Sciatic nerve (tissue), 2 donors: ENCODE results near the gene USH2A. TPM values are rescaled to one million over a fixed set of nuclear protein-coding genes. Genes with fewer than 3 reads are reported as not detected.

Experiments used
- ATAC-seq: fragments of 200-7000 bp; cut with Tn5 transposase; one replicate; pipeline ENCODE4 v1.9.1; 2020; ENCODE audit warnings: mild to moderate bottlenecking, moderate library complexity
- DNase-seq: peaks from one replicate; pipeline ENCODE4 v3.0.0-alpha.2; 2020; ENCODE audit warnings: low spot score
- intact Hi-C: fragments of 100-400 bp; cut with DNase I; formaldehyde crosslinking; loops from one replicate; pipeline ENCODE4 v1.14.2; 2022
- total RNA-seq: library from RNA; stranded (reverse); fragmentation: NEBNext Ultra II Directional; extraction: Animal tissue kit (Norgen Biotek cat#: 25700); gene quantifications from one replicate; pipeline ENCODE4 v1.2.1, GENCODE V29; 2021
- donor health status: DM: no; HTN: no; CAD: no.
- donor health status: DM: no; HTN: no; CAD: no.

USH2A gene
- total RNA-seq, 1 donor from 2014 or later, result 0.04 TPM

DNA sequence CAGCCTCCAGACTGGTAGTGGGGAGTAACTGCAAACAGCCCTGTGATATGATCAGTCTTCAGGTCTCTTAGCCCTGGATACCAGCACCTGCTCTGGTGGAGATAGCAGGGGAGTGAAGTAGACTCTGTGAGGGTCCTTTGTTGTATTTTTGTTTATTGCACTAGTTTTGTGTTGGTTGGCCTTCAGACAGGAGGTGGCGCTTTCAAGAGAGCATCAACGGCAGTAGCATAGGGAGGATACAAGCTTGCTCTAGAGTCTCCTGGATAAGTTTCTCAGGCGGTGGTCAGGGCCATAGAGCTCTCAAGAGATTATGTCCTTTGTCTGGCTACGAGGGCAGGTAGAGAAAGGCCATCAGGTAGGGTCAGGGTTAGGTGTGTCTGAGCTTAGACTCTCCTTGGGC is 116.4 kb downstream of the USH2A start:
- intact Hi-C loops, result no loop called here
- DNase-seq (no peak), ATAC-seq (no peak)

DNA sequence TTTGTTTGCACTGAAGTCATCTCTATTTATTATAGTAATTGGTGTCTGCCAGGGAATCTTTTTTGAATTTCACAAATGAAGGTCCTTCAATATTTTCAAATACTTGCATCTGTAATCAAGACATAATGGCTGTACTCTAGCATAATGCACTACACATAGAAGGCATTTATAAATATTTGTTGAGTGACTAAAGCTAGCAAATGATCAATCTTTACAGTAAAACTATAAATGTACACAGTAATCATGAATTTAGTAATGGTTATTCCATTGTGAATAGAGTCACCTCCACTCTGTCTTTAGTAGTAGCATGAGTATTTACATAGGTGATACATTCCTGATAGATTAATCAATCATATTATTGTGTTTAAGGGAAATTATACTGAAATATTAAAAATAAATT is 119.6 kb downstream of the USH2A start:
- intact Hi-C loops, result no loop called here
- ATAC-seq (no peak), DNase-seq (no peak)

DNA sequence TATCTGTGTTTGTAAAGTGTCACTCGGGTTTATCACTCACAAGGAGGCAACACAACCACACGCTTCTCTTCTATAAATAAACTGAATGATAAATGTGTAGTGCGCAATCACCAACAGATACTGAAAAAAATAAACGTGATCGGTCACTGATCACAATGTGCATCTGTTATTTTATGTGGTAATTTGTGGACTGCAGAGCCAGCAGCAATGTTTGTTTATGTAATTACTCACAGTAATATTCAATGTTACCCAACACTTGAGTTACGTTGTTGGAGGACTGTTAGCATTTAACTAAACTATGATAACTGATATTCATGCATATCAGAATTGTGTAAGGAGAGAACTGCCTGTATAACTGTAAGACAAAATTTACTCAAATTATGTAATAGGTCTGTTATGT is 129.6 kb downstream of the USH2A start:
- no peak for DNase-seq
- ATAC-seq, result no peak
- intact Hi-C loops, result no loop called here

DNA sequence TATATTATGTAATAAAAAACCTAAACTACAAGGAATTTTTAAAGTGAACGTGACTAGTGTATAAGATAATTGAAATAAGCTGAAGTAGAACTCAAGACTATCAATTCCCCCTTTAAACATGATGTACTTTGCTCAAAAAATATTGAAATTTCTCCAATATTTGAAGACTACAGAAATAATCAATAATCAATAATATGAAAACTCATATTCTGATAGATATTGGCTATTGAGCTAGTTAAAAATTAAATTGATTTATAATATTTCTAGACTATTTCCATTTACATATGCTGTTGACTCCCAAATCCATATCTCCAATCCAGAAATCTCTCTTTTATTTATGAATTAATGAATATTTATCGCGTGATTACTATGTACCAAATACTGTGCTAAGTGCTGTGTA is 133.2 kb downstream of the USH2A start:
- ATAC-seq (no peak), DNase-seq (no peak)
- intact Hi-C loops, result no loop called here

DNA sequence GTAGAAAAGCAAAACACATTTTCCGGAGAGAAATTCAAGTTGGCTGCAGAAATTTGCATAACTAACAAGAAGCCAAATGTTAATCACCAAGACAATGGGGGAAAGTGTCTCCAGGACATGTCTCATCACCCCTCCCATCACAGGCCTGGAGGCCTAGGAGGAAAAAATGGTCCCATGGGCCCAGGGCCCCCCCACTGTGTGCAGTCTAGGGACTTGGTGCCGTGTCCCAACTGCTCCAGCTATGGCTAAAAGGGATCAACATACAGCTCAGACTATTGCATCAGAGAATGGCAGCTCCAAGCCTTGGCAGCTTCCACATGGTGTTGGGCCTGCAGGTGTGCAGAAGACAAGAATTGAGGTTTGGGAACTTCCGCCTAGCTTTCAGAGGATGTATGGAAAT is 138.2 kb downstream of the USH2A start:
- DNase-seq, result no peak
- no peak for ATAC-seq
- intact Hi-C loops, result no loop called here

DNA sequence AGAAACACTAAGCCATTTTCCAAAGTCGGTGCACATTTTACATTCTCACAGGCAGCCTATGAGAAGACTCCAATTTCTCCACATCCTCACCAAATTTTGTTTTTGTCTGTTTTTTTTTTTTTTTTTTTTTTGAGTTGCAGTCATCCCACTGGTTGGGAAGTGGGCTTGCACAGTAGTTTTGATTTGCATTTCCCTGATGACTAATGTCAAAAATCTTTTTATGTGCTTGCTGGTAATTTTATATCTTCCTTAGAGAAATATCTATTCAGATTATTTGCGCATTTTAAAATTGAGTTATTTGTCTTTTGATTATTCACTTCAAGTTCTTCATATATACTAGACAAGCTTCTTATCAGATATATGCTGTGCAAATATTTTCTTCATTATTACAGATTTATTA is 141.5 kb downstream of the USH2A start:
- ATAC-seq, result no peak
- intact Hi-C loops, result no loop called here

DNA sequence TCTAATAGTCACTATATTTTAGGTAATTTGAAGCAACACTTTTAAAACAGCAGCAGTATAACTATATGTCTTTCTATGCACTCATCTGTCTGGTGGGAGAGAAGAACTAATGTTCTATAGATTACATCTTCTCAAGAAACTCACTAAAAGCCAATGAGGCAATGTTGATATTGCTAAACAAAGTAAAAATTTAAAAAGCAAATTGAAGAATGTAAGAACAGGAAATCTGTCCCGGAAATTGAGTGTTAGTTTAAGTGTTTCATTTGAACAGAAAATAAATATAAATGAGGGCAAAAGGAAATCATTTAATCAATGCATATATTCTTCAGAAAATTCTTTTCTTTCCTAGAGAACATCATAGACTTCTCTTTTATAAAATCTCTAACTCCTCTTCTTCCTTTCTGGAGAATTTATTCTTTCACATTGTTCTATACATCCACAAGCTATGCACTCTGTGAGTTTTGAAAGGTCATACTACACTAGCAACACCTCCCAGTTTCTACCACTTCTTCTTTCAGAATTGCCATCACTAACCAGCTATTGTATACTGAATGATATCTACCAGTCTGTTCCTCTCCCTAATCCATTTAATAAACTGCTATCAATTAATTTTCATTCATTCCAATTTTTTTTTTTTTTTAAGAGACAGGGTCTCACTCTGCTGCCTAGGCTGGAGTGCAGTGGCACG is 153.0 kb downstream of the USH2A start:
- no peak for DNase-seq
- intact Hi-C loops, result no loop called here
- no peak for ATAC-seq

More for the DNA sequence above, 141.5 kb downstream of the USH2A start:
- no peak for DNase-seq

DNA sequence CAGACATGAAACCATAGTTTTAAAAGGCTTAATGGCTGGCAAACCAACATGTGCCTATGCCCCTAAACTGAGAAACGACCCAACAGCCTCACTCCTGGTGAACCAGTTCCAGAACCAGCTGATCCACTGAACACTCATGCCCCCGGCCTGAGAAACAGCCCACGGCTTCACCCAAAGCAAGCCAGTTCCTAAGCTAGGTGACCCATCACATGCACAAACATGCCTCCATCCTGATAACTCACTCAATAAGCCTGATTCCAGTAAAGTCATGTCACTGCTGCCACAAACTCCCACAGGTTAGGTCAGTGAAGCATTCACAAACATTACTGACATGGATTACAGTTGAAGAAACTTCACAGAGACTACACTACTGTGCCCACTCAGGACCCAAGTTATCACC is 161.6 kb downstream of the USH2A start:
- ATAC-seq (no peak), DNase-seq (no peak)
- intact Hi-C loops, result no loop called here

DNA sequence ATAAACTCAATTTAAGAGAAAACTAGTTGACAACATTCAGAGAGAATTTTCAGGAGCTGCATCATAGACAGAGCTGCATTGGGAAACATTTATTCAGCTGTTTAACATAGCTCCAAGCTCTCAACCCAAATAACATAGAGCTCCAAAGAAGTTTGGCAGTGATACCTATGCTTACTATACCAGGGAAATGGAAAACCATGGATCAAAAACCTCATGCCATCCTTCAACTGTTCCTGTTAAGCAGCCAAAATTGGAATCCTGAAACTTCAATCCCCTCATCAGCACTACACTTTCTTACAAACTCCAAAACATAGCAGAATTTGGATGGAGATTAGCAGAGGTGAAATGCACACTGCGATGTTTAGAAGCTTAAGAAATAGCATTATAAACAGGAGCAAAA is 164.4 kb downstream of the USH2A start:
- DNase-seq, result no peak
- intact Hi-C loops, result no loop called here
- ATAC-seq, result no peak

DNA sequence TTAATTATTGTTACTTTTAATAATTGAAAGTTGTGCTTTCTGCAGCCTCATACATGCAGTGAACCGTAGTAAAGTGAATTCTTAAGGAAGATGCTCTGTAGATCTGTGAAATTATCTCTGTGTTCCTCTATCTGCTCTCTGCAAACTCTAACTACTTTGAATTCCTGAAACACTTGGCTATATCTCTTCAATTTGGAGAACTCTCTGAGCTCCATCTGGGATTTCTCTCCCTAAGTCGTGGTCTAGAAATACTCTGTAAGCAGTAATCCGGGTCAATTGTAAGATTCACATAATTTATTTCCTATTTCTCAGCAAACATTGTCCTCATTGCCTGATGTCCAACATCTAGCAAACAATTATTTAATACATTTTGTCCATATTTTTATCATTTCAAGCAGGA is 164.9 kb downstream of the USH2A start:
- ATAC-seq, result no peak
- no peak for DNase-seq
- intact Hi-C loops, result no loop called here

DNA sequence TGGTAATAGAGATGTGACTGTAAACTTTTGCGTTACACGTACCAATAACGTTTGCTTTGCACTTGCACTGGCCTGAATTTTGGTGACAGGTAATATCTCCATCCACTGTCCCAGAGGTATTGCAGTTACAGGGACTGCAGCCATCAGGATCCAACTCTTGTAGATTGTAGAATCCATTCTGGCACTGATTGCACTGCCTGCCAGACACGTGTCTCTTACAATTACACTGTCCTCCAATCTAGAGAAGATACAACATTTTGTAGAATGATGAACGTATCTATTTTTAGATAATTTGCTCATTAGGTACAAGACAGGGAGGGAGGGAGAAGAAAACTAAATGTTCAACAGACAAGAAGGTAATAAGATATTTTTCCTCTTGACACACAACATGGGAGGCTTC is 172.4 kb downstream of the USH2A start:
- intact Hi-C loops, result loop anchor here (5.0 kb wide), 1 partner anchor 1379 kb away; no protein-coding TSS in a partner anchor
- DNase-seq, result no peak
- no peak for ATAC-seq

DNA sequence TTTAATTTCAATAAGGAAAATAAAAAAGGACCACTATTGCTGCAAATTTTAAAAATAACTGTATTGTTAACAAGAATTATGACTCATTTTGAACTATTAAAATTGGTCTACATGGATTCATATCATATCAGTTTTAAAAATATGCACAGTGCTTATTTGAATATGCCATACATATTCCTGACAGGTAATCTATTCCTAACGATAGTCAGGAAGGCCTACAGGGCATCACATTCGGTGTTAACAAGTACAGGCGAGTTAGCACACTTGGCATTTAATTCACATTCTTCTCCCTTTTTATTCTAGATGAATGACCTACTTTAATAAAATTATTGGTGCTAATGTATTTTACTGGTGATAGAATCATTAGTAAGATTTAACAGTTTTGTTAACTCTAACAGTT is 174.6 kb downstream of the USH2A start:
- intact Hi-C loops, result no loop called here
- DNase-seq, result no peak
- ATAC-seq, result no peak

DNA sequence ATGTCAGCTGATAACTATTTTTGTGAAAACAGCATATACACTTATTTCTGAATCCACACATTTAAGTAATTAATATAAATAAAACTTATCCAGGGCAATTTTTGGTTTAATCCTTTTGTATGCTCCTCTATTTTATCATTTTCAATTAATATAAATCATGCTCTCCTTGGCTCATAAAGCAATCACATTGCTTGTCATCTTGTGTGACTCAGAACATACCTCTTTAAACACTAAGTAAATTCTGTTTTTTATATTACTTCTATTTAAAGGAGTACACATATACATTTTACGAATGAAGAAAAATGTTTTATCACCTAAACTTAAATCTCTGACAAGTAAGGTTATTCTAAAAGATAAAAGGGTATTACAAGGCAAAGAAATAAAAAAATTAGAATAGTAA is 175.3 kb downstream of the USH2A start:
- intact Hi-C loops, result no loop called here
- ATAC-seq (no peak), DNase-seq (no peak)

DNA sequence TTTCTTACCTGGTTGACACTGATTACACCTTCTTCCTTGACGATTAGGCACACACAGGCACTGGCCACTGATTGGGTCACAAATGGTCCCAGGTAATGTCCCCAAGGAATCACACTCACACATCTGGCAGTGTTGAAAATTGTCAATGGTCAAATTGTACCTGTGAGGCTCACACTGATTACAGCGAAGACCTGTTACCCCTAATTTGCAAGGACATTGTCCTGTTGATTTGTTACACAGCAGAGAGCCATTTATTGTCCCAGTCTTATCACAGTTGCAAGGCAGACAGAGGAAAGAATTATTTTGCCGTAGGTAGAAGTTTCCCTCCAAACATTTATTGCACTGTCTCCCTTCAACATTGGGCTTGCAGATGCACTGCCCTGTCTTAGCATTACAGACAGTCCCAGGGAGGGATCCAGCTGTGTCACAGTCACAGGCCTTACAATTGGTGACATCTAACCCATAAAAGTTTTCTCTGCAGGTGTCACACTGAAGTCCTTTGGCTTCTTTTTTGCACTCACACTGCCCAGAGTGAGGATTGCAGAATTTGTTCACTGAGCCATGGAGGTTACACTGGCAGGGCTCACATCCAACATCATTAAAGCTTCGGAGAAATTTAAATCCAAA is 176.6 kb downstream of the USH2A start:
- no peak for DNase-seq
- ATAC-seq, result no peak
- intact Hi-C loops, result no loop called here

DNA sequence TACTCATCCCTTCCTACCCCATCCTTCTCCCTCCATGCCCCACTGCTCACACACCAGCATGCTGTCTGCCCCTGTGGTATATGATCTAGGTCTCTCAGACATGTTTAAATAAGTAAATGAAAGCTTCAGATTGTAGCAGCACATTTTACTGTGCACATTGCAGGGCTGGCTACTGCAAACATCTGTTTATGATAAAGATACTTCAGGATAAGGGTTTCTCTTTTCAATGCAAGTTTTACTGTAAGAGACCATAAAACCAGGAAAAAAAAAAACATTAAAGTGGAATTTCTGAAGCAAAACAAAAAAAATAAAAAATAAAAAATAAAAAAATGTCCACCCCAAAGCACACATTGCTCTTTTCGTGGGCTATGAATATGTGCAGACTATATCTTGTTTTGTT is 184.4 kb downstream of the USH2A start:
- DNase-seq, result no peak
- no peak for ATAC-seq
- intact Hi-C loops, result no loop called here

DNA sequence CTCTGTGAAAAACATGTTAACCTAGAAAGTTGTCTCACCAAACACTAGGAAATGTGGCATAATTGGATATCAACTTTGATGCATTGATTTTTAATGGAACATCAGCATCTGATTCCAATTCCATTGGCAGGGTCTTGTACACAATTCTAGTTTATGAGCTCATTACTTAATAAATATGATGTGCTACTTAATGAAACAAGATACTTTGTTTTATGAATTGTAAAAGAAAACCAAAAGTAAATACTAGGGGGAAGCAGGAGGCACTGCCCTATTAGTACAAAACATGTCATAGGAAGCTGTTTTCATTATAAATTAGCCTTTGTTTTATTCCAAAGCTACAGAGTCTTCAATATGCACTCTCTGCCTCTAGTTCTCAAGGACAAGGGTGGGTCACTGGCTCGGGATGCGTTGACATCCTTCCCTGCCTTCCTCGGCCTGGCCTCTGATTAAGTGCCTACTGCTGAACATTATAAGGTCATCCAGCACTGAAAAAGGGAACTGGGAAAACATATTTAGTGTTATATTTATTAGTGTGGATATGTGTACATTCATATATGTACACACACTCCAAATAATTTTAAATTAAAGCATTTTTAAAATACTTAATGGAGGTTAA is 185.2 kb downstream of the USH2A start:
- ATAC-seq (no peak), DNase-seq (no peak)
- intact Hi-C loops, result no loop called here

DNA sequence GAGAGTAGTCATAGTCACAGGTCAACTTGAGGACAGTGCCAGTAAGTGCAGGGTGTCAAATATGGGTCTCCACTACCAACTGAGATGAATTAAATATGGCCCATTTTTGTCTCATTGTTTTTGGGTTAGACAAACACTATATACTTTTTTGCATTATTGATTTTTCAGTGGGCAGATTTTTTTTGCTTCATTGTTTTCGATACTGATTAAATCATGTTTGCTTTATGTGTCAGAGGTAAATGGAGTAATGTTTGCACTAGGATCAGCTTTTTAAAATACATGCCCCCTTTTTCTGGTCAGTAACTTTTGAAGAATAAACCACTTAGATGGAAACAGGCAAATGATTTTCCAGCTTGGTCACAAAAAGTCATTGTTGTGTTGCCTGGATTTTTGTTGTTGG is 199.0 kb downstream of the USH2A start:
- DNase-seq (no peak), ATAC-seq (no peak)
- intact Hi-C loops, result no loop called here

DNA sequence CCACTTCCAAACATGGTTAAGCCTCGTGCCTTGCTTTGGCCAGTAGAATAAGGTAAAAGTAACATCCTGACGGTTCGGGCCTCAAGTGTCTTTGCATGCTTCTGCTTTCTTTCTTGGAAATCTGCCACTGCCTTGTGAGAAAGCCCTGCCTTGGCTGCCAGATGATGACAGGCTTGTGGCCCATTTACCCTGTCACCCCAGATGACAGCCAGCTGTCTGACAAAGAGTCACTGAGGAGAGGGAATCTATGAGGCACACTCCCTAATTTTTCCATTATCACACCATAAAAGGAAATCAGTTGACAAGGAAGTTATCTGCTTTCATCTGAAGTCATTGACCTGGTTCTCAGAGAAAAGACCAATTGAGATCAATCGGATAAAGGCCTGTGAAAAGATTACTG is 199.8 kb downstream of the USH2A start:
- intact Hi-C loops, result no loop called here
- DNase-seq (no peak), ATAC-seq (no peak)

DNA sequence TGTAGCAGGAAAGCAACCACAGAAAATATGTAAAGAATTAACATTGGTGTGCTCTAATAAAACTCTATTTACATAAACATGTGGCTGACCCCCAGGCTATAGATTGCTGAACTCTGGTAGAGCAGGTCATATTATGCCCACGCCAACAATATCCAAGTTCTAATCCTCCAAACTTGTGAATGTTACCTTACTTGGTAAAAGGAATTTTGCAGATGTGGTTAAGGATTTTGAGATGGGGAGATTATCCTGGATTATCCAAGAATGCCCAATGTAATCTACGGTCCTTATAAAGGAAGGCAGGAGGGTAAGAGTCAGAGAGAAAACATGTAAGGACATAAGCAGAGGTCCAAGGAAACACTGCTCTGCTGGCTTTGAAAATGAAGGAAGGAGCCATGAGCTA is 201.0 kb downstream of the USH2A start:
- DNase-seq (no peak), ATAC-seq (no peak)
- intact Hi-C loops, result no loop called here

DNA sequence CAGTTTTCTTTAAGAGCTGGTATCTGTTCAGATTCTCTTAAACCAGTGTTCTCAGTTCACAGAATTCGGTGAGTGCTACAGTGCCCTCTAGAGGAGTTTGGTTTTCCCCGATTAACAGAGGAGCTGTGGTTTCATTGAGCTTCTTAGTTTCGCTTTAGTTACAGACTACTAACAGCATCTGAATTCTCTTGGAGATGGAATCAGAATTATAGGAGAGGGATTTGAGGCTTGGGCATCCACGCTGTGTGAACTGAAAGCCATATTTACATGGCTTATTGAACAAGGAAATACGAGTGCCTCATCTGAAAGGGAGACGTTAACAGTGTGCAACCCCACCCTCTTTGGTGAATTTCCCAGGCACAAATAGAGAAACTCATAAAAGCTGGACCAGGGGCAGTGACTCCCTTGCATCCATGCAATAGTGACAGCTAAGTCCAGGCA is 202.0 kb downstream of the USH2A start:
- intact Hi-C loops, result no loop called here
- ATAC-seq (peak; percentile 88), DNase-seq (no peak)

DNA sequence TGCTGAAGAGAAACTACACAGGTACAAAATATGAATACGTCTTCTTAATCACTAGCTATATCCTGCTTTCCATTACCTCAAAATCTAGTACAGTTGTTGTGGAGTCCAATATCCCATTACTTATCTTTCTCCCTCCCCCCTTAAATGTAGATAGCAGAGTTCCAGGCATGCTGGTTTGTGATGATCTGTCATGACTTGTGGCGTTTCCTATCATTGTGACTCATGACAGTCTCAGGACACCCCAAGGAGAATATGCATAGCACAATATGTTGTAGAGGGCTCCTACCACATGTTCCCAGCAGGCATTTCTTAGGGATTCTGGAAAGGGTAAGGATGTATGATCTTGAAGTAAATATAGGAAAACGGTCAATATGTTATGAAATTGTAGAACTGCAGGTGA is 206.9 kb downstream of the USH2A start:
- intact Hi-C loops, result no loop called here
- no peak for ATAC-seq
- DNase-seq, result no peak
